ENCODE data around the gene IGLL5.

The IGLL5 gene

GRCh38 chr22:22843848-22844247 lies 43.8 kb upstream of the IGLL5 start:
- no peak for TF ChIP-seq CTCF (conservative IDR thresholded peaks at IDR 0.05)
- no peak overlapping the region for H3K27ac ChIP-seq

GRCh38 chr22:22847241-22847640 lies 40.4 kb upstream of the IGLL5 start:
- TF ChIP-seq CTCF (conservative IDR thresholded peaks at IDR 0.05) = no peak
- H3K27ac ChIP-seq = no peak overlapping the region

- TF ChIP-seq CTCF (conservative IDR thresholded peaks at IDR 0.05) = peak; percentile 95
- H3K27ac ChIP-seq = no peak overlapping the region
Measured at GRCh38 chr22:22848364-22848866, 39.2 kb upstream of the IGLL5 start.

- no peak for TF ChIP-seq CTCF (conservative IDR thresholded peaks at IDR 0.05)
- H3K27ac ChIP-seq = no peak overlapping the region
Measured at GRCh38 chr22:22849640-22850610, 37.7 kb upstream of the IGLL5 start.

- TF ChIP-seq CTCF (conservative IDR thresholded peaks at IDR 0.05) = no peak
- H3K27ac ChIP-seq = no peak overlapping the region
Measured at GRCh38 chr22:22851969-22852368, 35.6 kb upstream of the IGLL5 start.

- no peak overlapping the region for H3K27ac ChIP-seq
- TF ChIP-seq CTCF (conservative IDR thresholded peaks at IDR 0.05) = no peak
Measured at GRCh38 chr22:22853713-22854112, 33.9 kb upstream of the IGLL5 start.

GRCh38 chr22:22854466-22854865 lies 33.1 kb upstream of the IGLL5 start:
- TF ChIP-seq CTCF (conservative IDR thresholded peaks at IDR 0.05) = no peak
- no peak overlapping the region for H3K27ac ChIP-seq
